ENCODE measurements around the gene ABCC1.

ABCC1 gene

GRCh38 chr16:15993946-15994665 lies 44.7 kb downstream of the ABCC1 start:
- no peak for DNase-seq

GRCh38 chr16:15996432-15997109 lies 47.2 kb downstream of the ABCC1 start:
- DNase-seq, result no peak

- DNase-seq, result no peak
Measured at GRCh38 chr16:16000685-16001084, 51.3 kb downstream of the ABCC1 start.

- no peak for DNase-seq
Measured at GRCh38 chr16:16001596-16002255, 52.3 kb downstream of the ABCC1 start.

- no peak for DNase-seq
Measured at GRCh38 chr16:16003719-16004313, 54.4 kb downstream of the ABCC1 start.

- DNase-seq, result no peak
Measured at GRCh38 chr16:16004314-16004749, 54.9 kb downstream of the ABCC1 start.

- DNase-seq, result no peak
Measured at GRCh38 chr16:16005721-16006120, 56.3 kb downstream of the ABCC1 start.

GRCh38 chr16:16006650-16007049 lies 57.2 kb downstream of the ABCC1 start:
- DNase-seq, result no peak

GRCh38 chr16:16007743-16008111 lies 58.3 kb downstream of the ABCC1 start:
- peak; percentile 23 to 67 for DNase-seq

- no peak for DNase-seq
Measured at GRCh38 chr16:16008666-16009065, 59.2 kb downstream of the ABCC1 start.

GRCh38 chr16:16009401-16009800 lies 60.0 kb downstream of the ABCC1 start:
- DNase-seq, result no peak

GRCh38 chr16:16010194-16010593 lies 60.8 kb downstream of the ABCC1 start:
- DNase-seq, result no peak

- DNase-seq, result no peak
Measured at GRCh38 chr16:16012144-16012543, 62.7 kb downstream of the ABCC1 start.

- no peak for DNase-seq
Measured at GRCh38 chr16:16013812-16014211, 64.4 kb downstream of the ABCC1 start.

GRCh38 chr16:16014329-16015224 lies 65.2 kb downstream of the ABCC1 start:
- DNase-seq, result no peak

- DNase-seq, result no peak
Measured at GRCh38 chr16:16015849-16016248, 66.4 kb downstream of the ABCC1 start.

- DNase-seq, result no peak
Measured at GRCh38 chr16:16016388-16016964, 67.1 kb downstream of the ABCC1 start.

GRCh38 chr16:16017812-16018211 lies 68.4 kb downstream of the ABCC1 start:
- no peak for DNase-seq

GRCh38 chr16:16018705-16019104 lies 69.3 kb downstream of the ABCC1 start:
- no peak for DNase-seq

GRCh38 chr16:16019488-16019887 lies 70.1 kb downstream of the ABCC1 start:
- no peak for DNase-seq

GRCh38 chr16:16020291-16020690 lies 70.9 kb downstream of the ABCC1 start:
- DNase-seq, result no peak

GRCh38 chr16:16021020-16021419 lies 71.6 kb downstream of the ABCC1 start:
- DNase-seq, result no peak

Data from inflammatory macrophage (primary cell).